Kidney (tissue), 14 donors: ENCODE results near the gene TOLLIP. TPM values are rescaled to one million over a fixed set of nuclear protein-coding genes. Genes with fewer than 3 reads are reported as not detected.

Source experiments
- DNase-seq, 5 donors: peaks; one replicate each; pipeline ENCODE4 v3.0.0-alpha.2; 2013 to 2020
- FAIRE-seq: peaks from 2 replicates; lab custom pipeline; 2012; peaks lifted over from hg19 to GRCh38; lab: Jason Lieb, UNC
- H3K27ac ChIP-seq, 2 donors: one replicate each; pipeline ENCODE4 v1.7.0; 2013; ENCODE audit warnings: low read depth in 2 of 2, low read length in 2 of 2, inconsistent platforms in 1 of 2
- H3K27me3 ChIP-seq: one replicate; pipeline ENCODE4 v1.7.1; 2013; ENCODE audit warnings: low read length, inconsistent platforms; ENCODE audit not compliant: control insufficient read depth, insufficient read depth
- H3K36me3 ChIP-seq, 3 donors: one replicate each; pipeline versions ENCODE4 v1.7.0 to v1.7.1; 2013; ENCODE audit warnings: low read length in 3 of 3, control low read depth in 1 of 3, inconsistent platforms in 1 of 3; ENCODE audit not compliant: insufficient read depth in 3 of 3, control insufficient read depth in 2 of 3
- H3K4me1 ChIP-seq, 3 donors: one replicate each; pipeline versions ENCODE4 v1.7.0 to v1.7.1; 2013; ENCODE audit warnings: low read length in 3 of 3, inconsistent platforms in 1 of 3, low read depth in 1 of 3; ENCODE audit not compliant: control insufficient read depth in 2 of 3, insufficient read depth in 2 of 3
- H3K4me3 ChIP-seq, 3 donors: one replicate each; pipeline versions ENCODE4 v1.7.0 to v1.8.1; 2013; ENCODE audit warnings: low read length in 3 of 3, control low read depth in 1 of 3, inconsistent platforms in 1 of 3
- H3K9ac ChIP-seq, 3 donors: one replicate each; pipeline versions ENCODE4 v1.7.0 to v1.7.1; 2013; ENCODE audit warnings: low read length in 3 of 3, control low read depth in 1 of 3, inconsistent platforms in 1 of 3
- H3K9me3 ChIP-seq, 3 donors: one replicate each; pipeline versions ENCODE4 v1.7.0 to v1.7.1; 2013; ENCODE audit warnings: low read length in 3 of 3, control low read depth in 1 of 3, inconsistent platforms in 1 of 3; ENCODE audit not compliant: control insufficient read depth in 2 of 3, insufficient read depth in 1 of 3
- CTCF ChIP-seq: IDR thresholded peaks from 3 replicates; pipeline ENCODE4 v1.5.1; 2012; ENCODE audit warnings: mild to moderate bottlenecking, moderate library complexity, borderline replicate concordance; ENCODE audit not compliant: insufficient read depth; ENCODE audit errors: extremely low read depth
- intact Hi-C: fragments of 100-400 bp; cut with DNase I; formaldehyde crosslinking; loops from one replicate; pipeline ENCODE4 v1.11.1; 2022
- polyA plus RNA-seq: library from polyadenylated mRNA; stranded (reverse); fragments of 350-450 nt; fragmentation: Illumina TruSeq; extraction: RNeasy Lipid Tissue Mini Kit (QIAGEN cat#74804); gene quantifications from one replicate; pipeline ENCODE4 v1.2.3, GENCODE V29; 2014; ENCODE audit warnings: low read depth, low replicate concordance; ENCODE audit not compliant: insufficient read depth
- total RNA-seq: library from RNA; stranded (reverse); fragmentation: NEBNext Ultra II Directional; extraction: Animal tissue kit (Norgen Biotek cat#: 25700); gene quantifications from one replicate; pipeline ENCODE4 v1.2.1, GENCODE V29; 2021
- donor health status: control.
- donor health status: control.
- donor health status: control.
- donor health status: control.
- donor health status: control.
- donor health status: DM: yes; HTN: yes; CAD: no.
- donor health status: Normal renal cell carcinoma (clear cell type).

Gene TOLLIP
- total and polyA plus RNA-seq, 2 donors from 2014 or later: 65.5 to 88.0 TPM

- H3K27me3 ChIP-seq: no peaks in the 10 kb centered on the region
- no peaks in the 10 kb centered on the region for H3K9me3 ChIP-seq
- FAIRE-seq (no peak), DNase-seq (peak in 2 of 5 donors; percentile 11 to 52)
- H3K9ac ChIP-seq: no peak overlapping the region
- no peak for TF ChIP-seq CTCF
- intact Hi-C loops: no loop called here
- peaks cover 0 to 3% (median 0%) of the 10 kb centered on the region in 3 donors for H3K36me3 ChIP-seq
- H3K4me3 ChIP-seq: no peak overlapping the region
- peaks cover 2 to 30% (median 24%) of the 10 kb centered on the region in 3 donors for H3K4me1 ChIP-seq
- peak overlapping the region in 1 of 2 donors; percentile 11 for H3K27ac ChIP-seq
Measured at GRCh38 chr11:1297011-1297575, 12.3 kb downstream of the TOLLIP start.

DNA sequence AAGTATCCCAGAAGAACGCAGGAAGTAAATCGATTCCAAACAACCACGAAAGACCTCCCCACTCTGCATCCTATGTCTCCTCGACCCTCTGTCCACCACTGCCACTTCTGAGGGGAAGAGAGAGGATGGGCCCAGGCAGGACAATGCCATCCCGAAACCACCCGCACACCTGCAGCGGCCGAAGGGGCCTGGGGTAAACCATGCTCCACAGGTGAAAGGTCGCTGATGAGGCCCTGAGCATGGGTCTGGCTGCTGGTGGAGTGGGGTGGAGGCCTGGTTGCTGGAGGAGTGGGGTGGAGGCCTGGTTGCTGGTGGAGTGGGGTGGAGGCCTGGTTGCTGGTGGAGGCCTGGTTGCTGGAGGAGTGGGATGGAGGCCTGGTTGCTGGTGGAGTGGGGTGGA lies 13.1 kb downstream of the TOLLIP start:
- Histone ChIP-seq H3K4me3 (no peak overlapping the region), H3K9ac (no peak overlapping the region), H3K9me3 (no peaks in the 10 kb centered on the region), H3K27me3 (no peaks in the 10 kb centered on the region), H3K27ac (no peak overlapping the region), H3K4me1 (peaks cover 2 to 24% (median 18%) of the 10 kb centered on the region in 3 donors), H3K36me3 (peaks cover 0 to 3% (median 0%) of the 10 kb centered on the region in 3 donors)
- intact Hi-C loops: no loop called here
- peak in 2 of 5 donors; percentile 23 to 64 for DNase-seq
- FAIRE-seq: no peak
- TF ChIP-seq CTCF: no peak

DNA sequence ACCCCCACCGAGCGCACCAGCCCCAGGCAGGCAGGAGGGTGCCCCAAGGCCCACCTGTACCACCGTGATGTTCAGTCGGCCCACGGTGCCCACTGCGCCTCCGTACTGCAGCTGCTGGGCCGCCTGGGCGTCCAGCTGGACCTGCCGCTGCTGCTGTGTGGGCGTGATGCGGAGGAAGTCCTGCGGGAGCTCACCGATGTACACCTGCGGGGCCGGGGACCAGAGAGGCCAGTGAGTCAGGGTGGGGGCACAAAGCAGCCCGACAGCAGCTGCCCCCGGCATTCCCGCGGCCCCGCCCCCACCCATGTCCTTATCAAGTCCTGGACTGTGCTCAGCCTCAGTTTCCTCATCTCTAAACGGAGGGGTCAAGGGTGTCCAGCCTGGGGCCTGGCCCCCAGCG lies 13.8 kb downstream of the TOLLIP start:
- FAIRE-seq: no peak
- no peak for TF ChIP-seq CTCF
- H3K4me1 ChIP-seq: peaks cover 2 to 21% (median 14%) of the 10 kb centered on the region in 3 donors
- no peaks in the 10 kb centered on the region for H3K9me3 ChIP-seq
- H3K9ac ChIP-seq: no peak overlapping the region
- H3K36me3 ChIP-seq: peaks cover 0 to 5% (median 0%) of the 10 kb centered on the region in 3 donors
- no peak overlapping the region for H3K4me3 ChIP-seq
- no peaks in the 10 kb centered on the region for H3K27me3 ChIP-seq
- no peak overlapping the region for H3K27ac ChIP-seq
- DNase-seq: peak in 2 of 5 donors; percentile 24 to 61
- intact Hi-C loops: no loop called here

DNA sequence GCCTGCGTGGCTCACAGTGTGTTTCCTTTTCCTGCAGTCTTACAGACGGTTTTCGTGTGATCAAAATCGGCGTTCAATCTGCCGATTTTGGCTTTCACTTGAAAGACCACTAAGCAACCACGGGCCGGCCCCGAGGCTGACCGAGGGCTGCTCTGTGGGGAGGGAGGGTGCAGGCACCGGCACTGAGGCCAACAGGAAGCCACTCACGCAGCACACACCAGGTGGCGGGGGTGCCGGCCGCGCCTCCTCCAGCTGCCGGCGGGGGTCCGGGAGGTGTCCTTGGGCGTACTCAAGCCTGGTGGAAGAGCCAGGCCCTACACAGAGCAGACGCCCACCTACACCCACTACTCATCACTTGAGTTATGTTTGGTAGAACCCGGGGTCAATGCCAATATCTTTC lies 14.3 kb downstream of the TOLLIP start:
- Histone ChIP-seq H3K27me3 (no peaks in the 10 kb centered on the region), H3K4me1 (peaks cover 2 to 19% (median 13%) of the 10 kb centered on the region in 3 donors), H3K9ac (no peak overlapping the region), H3K27ac (no peak overlapping the region), H3K4me3 (no peak overlapping the region), H3K9me3 (no peaks in the 10 kb centered on the region), H3K36me3 (peaks cover 0 to 8% (median under 1%) of the 10 kb centered on the region in 3 donors)
- DNase-seq (peak in 2 of 5 donors; percentile 20 to 67), FAIRE-seq (no peak)
- TF ChIP-seq CTCF: no peak
- intact Hi-C loops: no loop called here
